DMS114 treated with DMSO at 0.1 percent for 48 hours (cell line): Measurements from ENCODE around the gene PARP6.
A peak's percentile ranks its signal among the peaks of the same experiment; 100 is the strongest.

Experiments used
- DNase-seq: peaks from one replicate; lab custom pipeline; 2025; ENCODE audit not compliant: unreplicated experiment; lab: John Stamatoyannopoulos, UW

PARP6 gene

GRCh38 chr15:72272213-72272996 is at the start of gene PARP6:
Gene PARP6, minus strand, starts transcription at chr15:72272554. Its CDS starts 5,077 bp downstream, at chr15:72267477.
- DNase-seq: peak; percentile 98

GRCh38 chr15:72319985-72320671 is 47.8 kb upstream of the PARP6 start, which contains the start of gene CELF6:
Gene CELF6, minus strand, starts transcription at chr15:72320157. Its CDS starts 283 bp downstream, at chr15:72319874.
- peak; percentile 85 for DNase-seq

- no peak for DNase-seq
Measured at GRCh38 chr15:72319360-72319984, 47.1 kb upstream of the PARP6 start.

- no peak for DNase-seq
Measured at GRCh38 chr15:72318408-72318942, 46.1 kb upstream of the PARP6 start.

- DNase-seq: no peak
Measured at GRCh38 chr15:72315706-72316370, 43.5 kb upstream of the PARP6 start.

- no peak for DNase-seq
Measured at GRCh38 chr15:72313881-72314280, 41.5 kb upstream of the PARP6 start.

- DNase-seq: no peak
Measured at GRCh38 chr15:72313448-72313840, 41.1 kb upstream of the PARP6 start.

- DNase-seq: peak; percentile 67
Measured at GRCh38 chr15:72312605-72313447, 40.5 kb upstream of the PARP6 start.

- no peak for DNase-seq
Measured at GRCh38 chr15:72307026-72307425, 34.7 kb upstream of the PARP6 start.

GRCh38 chr15:72306211-72306785 is 33.9 kb upstream of the PARP6 start:
- no peak for DNase-seq

GRCh38 chr15:72304596-72304995 is 32.2 kb upstream of the PARP6 start:
- DNase-seq: no peak

GRCh38 chr15:72302955-72303354 is 30.6 kb upstream of the PARP6 start:
- DNase-seq: no peak

- DNase-seq: no peak
Measured at GRCh38 chr15:72289597-72290325, 17.4 kb upstream of the PARP6 start.

GRCh38 chr15:72288796-72289596 is 16.6 kb upstream of the PARP6 start:
- no peak for DNase-seq

- DNase-seq: peak; percentile 18
Measured at GRCh38 chr15:72285927-72286516, 13.7 kb upstream of the PARP6 start.

- no peak for DNase-seq
Measured at GRCh38 chr15:72285402-72285801, 13.0 kb upstream of the PARP6 start.

GRCh38 chr15:72284781-72285180 is 12.4 kb upstream of the PARP6 start:
- DNase-seq: no peak

GRCh38 chr15:72281713-72282112 is 9.4 kb upstream of the PARP6 start:
- DNase-seq: no peak
